ENCODE data around the gene RAI14.
"Not testable (repeated sequence)": the region's sequence is repeated elsewhere in the genome, so short reads cannot be mapped to it uniquely, and the experiment has no call there.

RAI14 gene

DNA sequence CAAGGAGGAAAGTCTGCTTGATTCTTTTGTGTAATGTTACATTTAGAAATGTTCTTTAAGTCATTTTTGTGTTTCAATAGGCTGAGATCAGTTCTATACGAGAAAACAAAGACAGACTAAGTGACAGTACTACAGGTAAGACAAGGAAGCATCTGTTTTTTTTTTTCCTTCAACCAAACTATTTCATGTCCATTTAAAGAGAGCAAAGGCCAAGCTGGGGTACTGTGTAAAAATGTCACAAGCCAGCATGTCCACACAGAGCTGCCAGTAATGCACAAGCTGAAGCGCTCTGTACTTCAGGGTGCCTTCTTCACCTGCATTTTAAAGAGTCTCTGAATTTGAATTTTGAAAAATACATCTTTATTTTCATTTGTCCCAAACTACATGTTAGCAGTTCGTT is 162.6 kb downstream of the RAI14 start:
- no peak for DNase-seq (ENCODE audit: low read depth in 3 of 3)

DNA sequence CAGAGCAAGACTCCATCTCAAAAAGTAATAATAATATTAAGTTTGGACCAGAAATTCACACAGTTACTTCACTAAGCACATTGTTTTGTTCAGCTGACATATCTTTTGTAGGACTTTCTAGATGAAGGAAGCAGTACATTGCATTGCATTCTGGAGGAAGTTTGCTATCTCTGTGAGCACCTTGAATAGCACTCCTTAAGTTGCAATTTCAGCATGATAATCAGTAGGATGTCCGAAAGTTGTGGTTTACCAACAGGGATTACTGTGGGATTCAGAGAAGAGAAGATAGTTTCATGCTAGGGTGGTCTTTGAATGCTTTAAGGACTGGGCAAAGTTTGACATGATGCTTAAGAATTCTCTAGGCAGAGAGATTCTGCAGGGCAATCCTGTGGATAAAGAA is 164.5 kb downstream of the RAI14 start:
- DNase-seq (ENCODE audit: low read depth in 3 of 3): no peak

DNA sequence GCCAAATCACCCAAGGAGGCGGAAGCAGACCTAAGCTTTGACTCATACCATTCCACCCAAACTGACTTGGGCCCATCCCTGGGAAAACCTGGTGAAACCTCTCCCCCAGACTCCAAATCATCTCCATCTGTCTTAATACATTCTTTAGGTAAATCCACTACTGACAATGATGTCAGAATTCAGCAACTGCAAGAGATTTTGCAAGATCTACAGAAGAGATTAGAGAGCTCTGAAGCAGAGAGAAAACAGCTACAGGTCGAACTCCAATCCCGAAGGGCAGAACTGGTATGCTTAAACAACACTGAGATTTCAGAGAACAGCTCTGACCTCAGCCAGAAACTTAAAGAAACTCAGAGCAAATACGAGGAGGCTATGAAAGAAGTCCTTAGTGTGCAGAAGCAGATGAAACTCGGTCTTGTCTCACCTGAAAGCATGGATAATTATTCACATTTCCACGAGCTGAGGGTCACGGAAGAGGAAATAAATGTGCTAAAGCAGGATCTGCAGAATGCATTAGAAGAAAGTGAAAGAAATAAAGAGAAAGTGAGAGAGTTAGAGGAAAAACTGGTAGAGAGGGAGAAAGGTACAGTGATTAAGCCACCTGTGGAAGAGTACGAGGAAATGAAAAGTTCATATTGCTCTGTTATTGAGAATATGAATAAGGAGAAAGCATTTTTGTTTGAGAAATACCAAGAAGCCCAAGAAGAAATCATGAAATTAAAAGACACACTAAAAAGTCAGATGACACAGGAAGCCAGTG is 167.0 kb downstream of the RAI14 start:
- DNase-seq (ENCODE audit: low read depth in 3 of 3): no peak

DNA sequence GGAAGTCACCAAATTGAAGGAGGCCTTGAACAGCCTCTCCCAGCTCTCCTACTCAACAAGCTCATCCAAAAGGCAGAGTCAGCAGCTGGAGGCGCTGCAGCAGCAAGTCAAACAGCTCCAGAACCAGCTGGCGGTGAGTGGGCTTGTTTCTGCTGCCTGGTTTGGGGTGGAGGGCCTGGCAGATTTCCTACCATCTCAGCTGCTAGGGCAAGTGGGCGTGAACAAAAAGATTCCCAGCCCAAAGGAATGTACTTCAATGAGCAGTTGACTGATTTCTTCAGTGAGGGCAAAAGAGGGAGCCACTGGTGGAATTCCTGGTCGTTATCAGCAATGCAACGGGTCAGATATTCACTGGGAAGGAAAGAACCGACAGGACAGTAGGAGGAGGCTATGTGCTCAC is 170.2 kb downstream of the RAI14 start:
- no peak for DNase-seq (ENCODE audit: low read depth in 3 of 3)

DNA sequence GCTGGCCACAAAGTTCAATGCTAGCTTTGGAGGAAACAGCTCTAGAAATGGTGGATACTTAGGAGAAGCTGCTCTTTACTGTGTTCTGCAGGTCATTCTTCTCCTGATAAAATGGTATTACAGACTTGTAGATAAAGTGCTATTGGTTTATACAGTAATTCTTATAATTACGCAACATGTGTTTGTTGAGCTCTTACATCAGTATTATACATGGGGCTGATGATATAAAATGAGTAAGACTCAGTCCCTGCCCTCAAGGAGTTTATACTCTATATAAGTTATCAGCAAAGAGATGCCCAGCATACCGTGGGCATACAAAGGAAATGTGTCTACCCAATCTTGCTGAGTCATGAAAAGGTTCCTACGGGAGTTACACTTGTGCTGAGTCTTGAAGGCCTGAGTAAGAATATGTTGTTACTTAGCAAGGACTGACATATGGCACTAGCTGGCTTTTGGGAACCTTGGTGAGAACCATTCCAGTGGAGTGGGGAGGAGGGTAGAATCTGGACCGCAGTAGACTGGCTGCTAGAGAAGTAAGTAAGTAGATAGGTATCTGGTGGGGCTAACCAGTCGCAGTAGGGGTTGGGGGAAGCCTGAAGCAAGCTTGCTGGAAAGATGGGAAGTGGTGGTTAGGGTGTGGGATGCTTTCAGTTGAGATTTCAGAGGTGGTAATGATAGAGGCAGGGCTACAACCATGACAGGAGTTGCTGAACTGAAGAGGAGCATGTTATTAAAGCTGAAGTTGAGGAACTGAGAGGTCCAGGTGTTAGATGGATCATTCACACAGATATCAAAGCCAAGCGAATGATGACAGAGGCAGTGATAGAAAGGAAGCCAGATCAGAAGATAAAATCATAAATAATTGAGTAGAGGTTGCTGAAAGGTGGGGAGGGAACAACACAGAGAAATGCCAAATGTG is 171.7 kb downstream of the RAI14 start:
- no peak for DNase-seq (ENCODE audit: low read depth in 3 of 3)

DNA sequence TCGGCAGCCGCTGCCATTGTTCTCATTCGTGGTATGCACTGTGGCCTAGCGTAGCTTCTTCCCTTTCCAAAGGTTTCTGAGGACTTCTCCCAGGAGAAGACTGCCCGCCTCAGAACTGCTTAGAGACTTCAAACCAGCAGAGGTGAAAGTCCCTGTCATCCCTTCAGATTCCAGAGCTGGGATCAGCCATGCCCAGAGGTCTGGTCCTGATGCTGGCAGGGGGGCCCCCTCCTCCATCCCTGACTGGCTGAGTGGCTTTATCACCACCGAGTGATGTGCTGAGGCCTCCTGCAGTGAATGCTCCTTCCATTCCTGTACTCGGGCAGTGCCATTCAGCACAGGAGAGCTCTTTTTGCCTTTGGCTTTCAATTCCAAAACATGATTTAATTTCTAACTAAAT is 174.7 kb downstream of the RAI14 start:
- DNase-seq (ENCODE audit: low read depth in 3 of 3): not testable (repeated sequence)

DNA sequence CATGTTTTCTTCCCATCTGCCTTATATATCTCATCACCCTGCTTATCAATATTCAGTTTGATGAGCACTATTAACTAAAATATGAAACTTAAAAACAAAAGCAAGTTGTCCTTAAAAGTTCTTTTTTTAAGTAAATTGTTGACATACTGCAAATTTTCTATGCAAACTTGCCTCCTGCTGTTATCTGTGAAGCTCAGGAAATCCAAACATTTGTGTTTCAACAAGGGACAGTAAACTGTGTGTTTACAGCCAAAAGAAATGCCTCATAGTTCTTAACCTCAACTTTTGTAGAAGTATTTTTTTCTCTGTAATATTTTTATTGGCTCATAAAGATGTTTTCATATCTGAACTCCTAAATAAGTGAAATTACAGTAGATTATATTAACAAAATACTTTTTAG is 175.2 kb downstream of the RAI14 start:
- DNase-seq (ENCODE audit: low read depth in 3 of 3): no peak

DNA sequence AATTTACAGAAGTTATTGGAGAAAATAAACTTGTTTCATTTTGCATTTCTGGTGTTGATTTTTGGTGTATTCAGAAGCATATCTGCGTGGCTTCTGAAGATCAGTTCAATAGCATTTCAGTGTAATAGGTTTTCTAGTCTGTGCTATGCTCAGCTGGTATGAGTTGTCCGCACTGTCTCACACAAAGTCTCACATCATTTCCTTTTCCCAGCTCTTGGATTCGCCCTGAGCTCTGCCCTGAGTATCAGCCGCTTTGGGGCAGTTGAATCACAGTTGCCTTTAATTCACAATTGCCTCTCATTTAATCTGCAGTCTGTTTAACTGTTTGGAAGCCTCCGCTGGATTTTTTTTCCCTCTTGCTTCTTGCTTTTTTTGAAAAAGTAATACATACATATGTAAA is 176.4 kb downstream of the RAI14 start:
- no peak for DNase-seq (ENCODE audit: low read depth in 3 of 3)

DNA sequence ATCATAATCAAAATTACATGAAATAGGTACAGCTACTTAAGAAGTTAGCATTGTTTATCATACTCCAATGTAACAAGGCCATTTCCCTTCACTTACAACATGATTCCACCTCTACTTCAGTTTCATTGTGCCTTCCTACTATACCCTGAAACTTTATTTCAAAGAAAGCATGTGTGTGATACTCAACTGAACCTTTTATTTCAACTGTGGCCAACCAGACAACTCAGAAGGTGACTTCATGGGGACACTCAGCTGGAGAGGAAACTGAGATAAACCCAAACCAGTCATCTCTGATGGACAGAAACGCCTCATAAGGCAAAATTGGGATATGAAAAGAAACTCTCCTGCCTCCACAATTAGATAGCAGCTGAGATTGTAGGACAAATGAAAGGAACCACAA is 177.0 kb downstream of the RAI14 start:
- DNase-seq (ENCODE audit: low read depth in 3 of 3): no peak

DNA sequence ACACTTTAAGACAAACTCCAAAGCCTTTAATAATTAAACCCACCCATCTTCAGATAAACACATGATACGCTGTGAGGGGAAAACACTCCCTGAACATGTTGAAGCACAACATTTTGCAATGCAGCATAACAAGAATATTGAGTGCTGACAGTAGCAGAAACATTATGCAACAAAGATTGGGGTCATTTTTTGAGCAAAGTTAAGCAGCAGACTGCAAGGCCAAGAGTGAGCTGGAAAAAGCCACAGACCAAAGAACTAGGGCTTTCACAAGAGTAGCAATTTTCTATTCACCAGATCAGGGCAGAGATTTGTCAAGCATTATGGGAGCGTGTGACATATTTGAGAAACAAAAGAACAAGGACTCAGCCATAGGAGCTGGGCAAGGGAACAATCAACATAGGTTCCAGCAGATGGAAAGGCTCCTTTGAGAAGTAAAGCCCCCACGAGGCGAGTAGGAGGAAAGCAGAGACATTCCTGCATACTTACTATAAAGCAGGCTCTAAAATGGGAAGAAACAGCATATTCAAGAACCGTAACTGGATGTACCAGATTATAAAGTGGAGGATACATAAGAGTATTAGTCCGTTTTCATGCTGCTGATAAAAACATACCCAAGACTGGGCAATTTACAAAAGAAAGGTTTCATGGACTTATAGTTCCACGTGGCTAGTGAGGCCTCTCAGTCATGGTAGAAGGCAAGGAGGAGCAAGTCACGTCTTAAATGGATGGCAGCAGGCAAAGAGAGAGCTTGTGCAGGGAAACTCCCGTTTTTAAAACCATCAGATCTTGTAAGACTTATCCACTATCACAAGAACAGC is 178.1 kb downstream of the RAI14 start:
- no peak for DNase-seq (ENCODE audit: low read depth in 3 of 3)

DNA sequence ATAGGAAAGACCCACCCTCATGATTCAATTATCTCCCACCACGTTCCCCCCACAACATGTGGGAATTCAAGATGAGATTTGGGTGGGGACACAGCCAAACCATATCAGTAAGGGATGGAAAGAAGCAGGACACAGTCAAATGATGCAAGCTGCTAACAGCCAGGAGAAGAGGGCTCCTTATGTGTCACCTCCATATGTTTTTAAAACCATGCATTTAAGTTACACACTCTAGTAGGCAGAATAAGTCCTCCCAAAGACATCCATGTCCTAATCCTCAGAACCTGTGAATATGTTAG is 178.6 kb downstream of the RAI14 start:
- no peak for DNase-seq (ENCODE audit: low read depth in 3 of 3)

DNA sequence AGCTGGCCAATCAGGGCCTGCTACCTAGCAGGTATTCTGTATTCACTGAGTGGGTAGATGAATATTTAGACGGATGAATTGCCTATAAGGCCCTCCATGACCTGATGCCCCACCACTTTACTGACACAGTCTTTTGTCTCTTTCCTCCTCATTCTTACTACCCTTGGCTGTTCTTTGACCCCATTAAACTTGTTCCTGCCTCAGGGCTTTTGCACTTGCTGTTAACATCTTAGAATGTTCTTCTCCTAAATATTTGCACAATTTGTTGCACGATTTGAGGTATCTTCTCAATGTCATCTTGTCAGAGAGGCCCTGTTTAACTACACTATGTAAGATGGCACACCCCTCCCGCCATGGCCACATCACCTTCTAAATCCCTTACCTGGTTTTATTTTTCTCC is 179.5 kb downstream of the RAI14 start:
- no peak for DNase-seq (ENCODE audit: low read depth in 3 of 3)

DNA sequence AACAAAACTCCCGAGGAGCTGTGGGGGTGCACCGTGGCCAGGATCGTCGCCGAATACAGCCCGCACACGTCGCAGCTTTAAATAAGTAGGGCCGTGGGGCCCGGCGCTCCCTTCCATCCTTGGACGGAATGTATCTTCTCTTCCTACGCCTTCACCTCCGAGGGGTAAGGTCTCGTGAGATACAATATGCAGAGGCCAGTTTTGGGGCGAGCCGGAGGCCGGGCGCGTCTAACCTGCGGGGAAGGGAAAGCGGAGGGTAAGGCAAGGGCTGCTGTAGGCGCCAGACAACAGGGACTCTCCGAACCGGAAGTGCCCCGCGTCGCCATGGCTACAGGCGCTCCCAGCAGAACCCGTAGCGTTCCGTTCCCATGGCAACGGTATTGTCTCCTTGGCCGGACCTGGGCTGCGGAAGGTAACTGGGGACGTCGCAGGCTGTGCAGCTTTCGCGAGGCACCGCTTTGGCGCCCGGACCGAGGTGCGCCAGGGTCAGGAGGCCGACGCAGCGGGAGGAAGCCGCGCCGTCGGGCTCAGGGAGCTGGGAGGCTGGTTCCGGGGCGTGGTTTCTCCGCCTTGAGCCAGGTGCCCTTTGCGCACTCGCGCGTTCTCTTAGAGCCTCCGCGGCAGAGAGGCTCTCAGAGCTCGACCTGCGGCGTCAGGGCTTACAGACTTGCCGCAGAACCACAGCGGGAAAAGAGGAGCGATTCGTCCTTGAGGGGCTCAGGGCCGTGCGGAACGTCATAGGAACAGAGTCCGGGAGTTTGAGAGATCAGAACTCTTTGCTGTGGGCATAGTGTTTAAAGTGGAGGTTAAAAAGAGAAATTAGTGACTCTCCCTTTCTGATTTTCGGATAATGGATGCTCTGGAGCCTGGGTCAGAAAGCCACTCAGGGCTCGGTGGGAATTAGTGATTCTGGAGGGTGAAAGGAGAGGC is 182.9 kb downstream of the RAI14 start, which contains the start of gene TTC23L:
Gene TTC23L (plus strand): TSS at position 380 of the 930 bp plus-strand sequence. CDS start 1,508 bp downstream, outside the sequence.
- DNase-seq (ENCODE audit: low read depth in 3 of 3): peak; percentile 79 to 86 (median 81)

DNA sequence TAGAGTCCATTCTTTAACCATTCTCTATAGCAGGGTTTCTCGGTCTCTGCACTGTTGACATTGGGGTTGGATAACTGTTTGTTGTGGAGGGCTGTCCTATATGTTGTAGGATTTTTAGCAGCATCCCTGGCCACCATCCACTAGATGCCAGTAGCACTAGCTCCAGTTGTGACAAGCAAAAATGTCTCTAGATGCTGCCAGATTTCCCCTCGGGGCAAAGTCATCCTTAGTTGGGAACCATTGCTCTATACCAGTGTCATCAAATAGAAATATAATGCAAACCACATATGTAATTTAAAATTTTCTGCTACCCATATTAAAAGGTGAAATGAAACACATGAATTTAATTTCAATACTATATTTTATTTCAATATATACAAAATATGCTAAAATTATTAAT is 185.7 kb downstream of the RAI14 start:
- no peak for DNase-seq (ENCODE audit: low read depth in 3 of 3)

DNA sequence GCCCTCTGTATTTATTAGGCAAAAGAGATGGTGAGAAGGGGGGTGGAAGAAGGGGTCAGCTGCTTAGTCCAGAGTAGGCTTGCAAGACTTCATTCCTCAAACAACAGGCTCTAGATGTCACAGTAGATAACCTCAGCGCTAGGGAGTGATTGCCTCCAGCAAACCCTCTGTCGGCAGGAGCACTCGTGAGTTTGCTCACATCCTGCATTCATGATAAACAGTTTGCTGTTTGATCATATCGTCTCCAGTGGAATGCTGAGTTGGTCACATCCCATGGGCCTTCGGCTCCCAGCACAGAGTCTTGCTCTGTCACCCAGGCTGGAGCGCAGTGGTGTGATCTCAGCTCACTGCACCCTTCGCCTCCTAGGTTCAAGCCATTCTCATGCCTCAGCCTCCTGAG is 186.4 kb downstream of the RAI14 start:
- DNase-seq (ENCODE audit: low read depth in 3 of 3): no peak

DNA sequence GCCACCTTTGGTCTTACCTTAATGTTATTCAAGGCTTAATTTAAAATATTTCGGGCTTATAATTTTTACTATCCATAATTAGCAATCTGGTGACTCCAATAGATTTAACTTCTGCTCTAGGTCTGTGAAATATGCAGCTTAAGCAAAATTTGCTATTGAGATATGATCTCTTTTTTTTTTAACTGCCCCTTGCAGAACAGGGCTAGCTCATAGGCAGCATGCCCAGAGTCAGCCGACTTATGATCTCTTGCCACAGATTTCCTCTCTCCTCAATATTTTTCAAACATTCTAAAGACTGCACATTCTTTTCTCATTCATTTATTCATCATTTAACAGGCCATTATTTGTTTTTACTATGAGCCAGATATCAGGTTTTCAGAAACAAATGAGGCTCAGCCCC is 187.4 kb downstream of the RAI14 start:
- DNase-seq (ENCODE audit: low read depth in 3 of 3): no peak

DNA sequence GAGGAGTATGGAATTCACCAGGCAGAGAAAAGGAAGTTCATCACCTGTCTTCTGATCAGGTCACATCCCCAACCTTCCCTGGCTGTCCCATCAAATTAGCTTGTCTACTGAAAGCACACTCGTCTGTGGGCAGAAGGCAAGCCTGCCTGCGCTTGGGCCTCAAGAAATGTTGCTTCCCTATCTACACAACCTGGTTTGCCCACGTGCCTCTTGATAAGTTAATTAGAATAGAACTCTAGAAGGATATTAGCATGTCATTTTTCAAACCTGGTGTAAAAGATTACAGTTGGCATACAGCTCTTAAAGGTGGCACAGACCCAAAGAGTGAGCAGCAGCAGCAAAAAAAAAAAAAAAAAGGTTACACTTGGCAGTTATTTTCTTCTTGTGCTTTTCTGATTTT is 188.0 kb downstream of the RAI14 start:
- no peak for DNase-seq (ENCODE audit: low read depth in 3 of 3)

DNA sequence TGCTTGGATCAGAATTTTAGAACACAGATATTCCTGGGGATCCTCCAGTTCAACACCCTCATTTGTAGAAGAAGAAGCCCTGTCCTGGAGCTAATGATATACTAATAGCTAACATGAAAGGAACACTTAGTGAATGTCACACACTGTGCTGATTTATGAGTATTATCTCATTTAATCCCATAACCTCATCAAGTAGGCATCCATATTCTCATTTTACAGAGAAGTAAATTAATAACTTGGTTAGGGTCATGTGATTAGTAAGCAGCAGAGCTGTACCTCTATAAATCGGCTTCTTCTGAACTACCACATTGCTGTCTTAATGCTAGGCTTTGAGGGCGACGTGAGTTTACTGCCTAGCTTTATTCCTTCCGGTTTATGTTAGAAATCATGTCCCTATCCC is 188.9 kb downstream of the RAI14 start:
- DNase-seq (ENCODE audit: low read depth in 3 of 3): no peak

DNA sequence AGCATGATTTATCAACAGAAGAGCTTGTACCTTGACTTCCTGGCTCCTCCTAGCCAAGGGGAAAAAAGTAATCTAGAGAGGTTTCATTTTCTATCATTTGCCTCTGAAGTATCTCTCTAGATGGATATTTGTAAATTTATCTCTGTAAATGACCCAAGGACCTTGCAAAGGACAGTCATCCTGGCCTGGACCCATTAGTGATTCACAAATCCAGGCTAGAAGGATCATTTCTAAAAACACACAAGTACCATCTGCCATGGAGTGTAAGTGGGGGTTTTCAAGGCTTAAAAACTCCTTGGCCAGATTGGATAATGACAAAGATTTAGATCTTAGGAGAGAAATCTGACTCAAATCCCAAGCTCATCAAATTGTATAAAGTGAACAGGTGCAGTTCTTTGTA is 190.9 kb downstream of the RAI14 start:
- no peak for DNase-seq (ENCODE audit: low read depth in 3 of 3)

DNA sequence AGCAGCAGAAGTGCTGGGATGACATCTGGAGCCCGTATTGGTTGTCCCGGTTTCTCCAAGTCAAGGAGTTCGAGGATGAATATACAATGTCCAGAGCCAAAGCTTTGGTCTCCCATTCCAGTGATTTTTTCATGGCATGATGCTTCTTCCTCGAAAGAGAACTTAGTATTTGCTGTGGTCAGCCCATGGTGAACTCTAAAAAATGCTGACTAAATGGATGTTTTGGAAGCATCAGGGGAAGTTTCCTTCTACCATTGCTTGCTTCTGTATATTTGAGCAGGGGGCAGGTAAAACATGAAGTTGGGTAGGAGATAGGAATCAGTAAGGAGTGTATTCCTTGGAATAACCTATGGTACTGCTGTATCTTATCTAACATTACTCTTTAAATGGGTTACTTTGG is 191.4 kb downstream of the RAI14 start:
- no peak for DNase-seq (ENCODE audit: low read depth in 3 of 3)

DNA sequence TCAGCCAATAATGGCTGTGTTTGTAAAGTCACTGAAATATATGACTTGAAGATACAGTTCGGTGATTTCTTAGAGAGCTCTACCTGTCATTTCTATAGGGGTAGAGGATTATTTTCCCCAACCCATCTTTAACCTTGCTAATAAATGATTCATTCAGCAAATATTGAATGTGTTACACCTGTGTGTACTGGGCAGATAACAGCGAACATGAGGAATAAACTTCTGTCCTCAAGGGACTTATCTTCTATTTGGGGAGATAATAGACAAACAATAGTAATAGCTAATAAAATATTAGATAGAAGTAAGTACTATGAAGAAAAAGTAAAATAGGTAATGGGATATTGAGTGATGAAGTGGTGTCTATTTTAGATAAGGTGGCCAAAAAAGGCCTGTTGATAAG is 192.1 kb downstream of the RAI14 start:
- DNase-seq (ENCODE audit: low read depth in 3 of 3): no peak

Data from stimulated activated CD4-positive, alpha-beta T cell treated with anti-CD3 and anti-CD28 coated beads, TNF-alpha, amount 100 ng/mL, for 48 hours (primary cell).